GM19238 (cell line): ENCODE measurements around the gene IDUA.
"Not testable (repeated sequence)": the region's sequence is repeated elsewhere in the genome, so short reads cannot be mapped to it uniquely, and the experiment has no call there.

Experiments
- DNase-seq: peaks from one replicate; pipeline ENCODE4 v3.0.0; 2011; ENCODE audit warnings: low spot score; ENCODE audit not compliant: insufficient read length

IDUA gene

DNA sequence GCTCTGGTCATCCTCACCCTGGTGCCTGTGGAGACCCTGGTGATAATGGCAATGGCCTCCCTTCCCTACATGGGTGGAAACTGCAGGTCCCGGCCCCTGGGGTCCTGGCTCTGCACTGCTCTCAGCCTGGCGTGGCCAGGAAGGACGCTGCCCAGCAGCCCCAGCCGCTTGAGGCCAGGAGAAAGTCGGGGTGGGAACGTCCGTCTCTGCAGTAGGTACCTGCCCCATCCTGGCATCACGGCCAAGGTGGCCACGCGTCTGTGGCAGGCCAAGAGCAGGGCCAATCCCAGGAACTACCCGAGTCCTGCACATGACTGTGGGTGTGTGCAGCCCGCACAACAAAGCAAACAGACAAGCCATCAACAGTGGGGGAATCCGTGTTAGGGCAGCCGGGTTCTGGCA lies 58.4 kb downstream of the IDUA start:
- DNase-seq = no peak

GRCh38 chr4:1045595-1046201 lies 58.9 kb downstream of the IDUA start:
- no peak for DNase-seq

- not testable (repeated sequence) for DNase-seq
Observed at GRCh38 chr4:1046581-1047011, 59.8 kb downstream of the IDUA start.

GRCh38 chr4:1047106-1047975 lies 60.5 kb downstream of the IDUA start:
- DNase-seq = no peak

GRCh38 chr4:1047976-1048772 lies 61.3 kb downstream of the IDUA start:
- no peak for DNase-seq

DNA sequence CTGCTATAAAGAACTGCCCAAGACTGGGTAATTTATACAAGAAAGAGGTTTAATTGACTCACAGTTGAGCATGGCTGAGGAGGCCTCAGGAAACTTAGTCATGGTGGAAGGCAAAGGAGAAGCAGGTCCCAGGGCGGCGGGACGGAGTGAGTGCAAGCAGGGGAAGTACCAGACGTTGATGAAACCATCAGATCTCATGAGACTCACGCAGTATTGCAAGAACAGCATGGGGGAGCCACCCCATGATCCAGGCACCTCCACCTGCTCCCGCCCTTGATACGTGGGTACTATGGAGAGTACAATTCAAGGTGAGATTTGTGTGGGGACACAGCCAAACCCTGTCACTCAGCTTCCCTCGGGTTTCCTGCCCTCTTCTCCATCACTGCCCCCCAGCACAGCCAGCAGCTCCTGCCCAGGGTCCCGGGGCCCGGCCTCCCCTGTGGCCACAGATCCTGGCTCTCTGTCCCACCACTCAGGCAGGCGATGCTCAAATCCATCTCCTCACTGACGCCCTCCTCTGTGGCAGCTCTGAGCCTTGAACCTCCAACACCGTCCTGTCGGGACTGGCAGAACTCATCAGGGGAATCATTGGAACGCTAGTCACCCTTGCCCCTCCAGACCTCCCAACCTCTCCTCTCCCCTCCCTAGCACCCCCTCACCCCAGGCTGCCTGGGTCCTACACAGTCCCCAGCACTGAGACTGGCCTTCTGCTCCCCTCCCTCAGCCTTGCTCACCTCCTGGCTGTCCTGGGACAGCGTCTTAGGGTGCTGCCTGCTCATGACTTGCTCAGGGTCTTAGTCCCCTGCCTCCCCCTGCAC lies 62.1 kb downstream of the IDUA start:
- DNase-seq = no peak

GRCh38 chr4:1049591-1049905 lies 62.7 kb downstream of the IDUA start:
- DNase-seq = no peak

DNA sequence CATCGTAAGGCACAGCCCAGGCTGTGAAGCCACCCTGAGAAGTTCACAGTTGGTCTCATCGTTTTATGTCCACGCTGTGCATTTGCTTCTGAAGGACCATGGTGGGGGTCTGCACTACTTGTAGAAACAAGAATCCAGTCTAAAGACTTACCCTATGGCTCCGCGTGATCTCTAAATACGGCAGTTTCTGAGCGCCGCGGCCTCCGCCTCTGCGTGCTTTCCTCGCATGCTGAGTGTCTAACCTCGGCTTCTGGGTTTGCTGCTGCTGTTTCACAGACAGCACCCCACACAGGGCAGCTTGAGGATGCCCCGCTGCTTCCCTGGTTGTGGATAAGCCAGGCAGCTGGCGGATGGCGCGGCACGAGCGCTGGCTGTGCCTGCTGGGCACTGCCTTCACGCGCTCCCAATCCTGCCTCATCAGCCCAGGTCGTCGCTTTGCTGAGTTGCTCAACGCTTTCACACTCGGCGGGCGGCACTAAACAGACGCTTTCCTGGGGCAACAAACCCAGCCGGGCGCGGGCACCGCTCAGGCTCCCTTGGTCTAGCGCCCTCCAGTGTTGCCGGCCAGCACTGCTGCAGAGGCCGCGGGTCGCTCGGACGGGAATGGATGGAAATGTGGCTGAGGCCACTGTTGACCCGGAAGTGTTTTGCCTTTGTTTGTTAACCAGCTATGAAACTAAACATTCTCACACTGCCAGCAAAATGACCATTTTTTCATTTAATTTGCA lies 63.8 kb downstream of the IDUA start:
- no peak for DNase-seq

DNA sequence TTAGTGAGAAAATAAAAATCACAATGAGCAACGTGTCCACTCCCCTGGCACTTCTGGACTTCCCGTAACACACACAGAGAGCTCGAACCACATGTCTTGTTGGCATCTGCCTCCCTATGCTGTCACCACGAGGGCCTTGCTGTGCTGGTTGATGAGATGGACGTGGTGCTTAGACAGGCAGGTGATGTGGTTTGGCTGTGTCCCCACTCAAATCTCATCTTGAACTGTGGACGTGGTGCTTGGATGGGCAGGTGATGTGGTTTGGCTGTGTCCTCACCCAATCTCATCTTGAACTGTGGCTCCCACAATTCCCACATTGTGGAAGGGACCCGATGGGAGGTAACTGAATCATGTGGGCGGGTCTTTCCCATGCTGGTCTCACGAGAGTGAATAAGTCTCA lies 64.6 kb downstream of the IDUA start:
- DNase-seq = no peak

GRCh38 chr4:1052231-1052671 lies 65.4 kb downstream of the IDUA start:
- no peak for DNase-seq

- DNase-seq = no peak
Observed at GRCh38 chr4:1053080-1053661, 66.3 kb downstream of the IDUA start.

- DNase-seq = not testable (repeated sequence)
Observed at GRCh38 chr4:1053891-1054290, 67.0 kb downstream of the IDUA start.
